NCI-H82 (cell line): ENCODE data around the gene CHFR.
"Not testable (repeated sequence)": the region's sequence is repeated elsewhere in the genome, so short reads cannot be mapped to it uniquely, and the experiment has no call there.

ENCODE experiments used
- DNase-seq: peaks from one replicate; lab custom pipeline; 2025; lab: John Stamatoyannopoulos, UW

Gene CHFR

DNA sequence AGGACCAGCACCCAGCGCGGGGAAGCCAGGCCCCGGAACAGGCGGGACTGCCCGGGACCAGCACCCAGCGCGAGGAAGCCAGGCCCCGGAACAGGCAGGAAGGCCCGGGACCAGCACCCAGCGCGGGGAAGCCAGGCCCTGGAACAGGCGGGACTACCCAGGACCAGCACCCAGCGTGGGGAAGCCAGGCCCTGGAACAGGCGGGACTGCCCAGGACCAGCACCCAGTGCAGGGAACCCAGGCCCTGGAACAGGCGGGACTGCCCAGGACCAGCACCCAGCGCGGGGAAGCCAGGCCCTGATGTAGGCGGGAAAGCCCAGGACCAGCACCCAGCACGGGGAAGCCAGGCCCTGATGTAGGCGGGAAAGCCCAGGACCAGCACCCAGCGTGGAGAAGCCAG lies 12.8 kb downstream of the CHFR start:
- not testable (repeated sequence) for DNase-seq

GRCh38 chr12:132874175-132874574 lies 13.2 kb downstream of the CHFR start:
- DNase-seq = no peak

DNA sequence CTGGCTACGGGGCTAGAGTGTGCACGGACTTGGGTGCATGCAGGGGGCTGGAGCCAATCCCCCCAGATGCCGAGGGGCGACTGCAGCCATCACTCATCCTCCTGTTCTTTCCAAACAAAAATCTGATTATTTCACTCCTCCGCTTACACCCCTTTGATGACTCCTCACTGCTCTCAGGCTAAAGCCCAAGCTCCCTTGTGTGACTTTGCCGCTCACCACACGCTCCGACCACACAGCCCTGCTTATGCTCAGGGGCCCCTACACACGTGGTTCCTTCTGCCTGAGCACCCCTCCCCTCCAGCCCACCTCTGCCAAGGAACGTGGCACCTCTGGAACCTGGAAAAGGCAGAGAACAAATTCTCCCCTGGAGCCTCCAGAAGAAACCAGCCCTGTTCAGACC lies 13.7 kb downstream of the CHFR start:
- DNase-seq = no peak

- DNase-seq = no peak
These were observed 14.4 kb downstream of the CHFR start for GRCh38 chr12:132872975-132873421.

DNA sequence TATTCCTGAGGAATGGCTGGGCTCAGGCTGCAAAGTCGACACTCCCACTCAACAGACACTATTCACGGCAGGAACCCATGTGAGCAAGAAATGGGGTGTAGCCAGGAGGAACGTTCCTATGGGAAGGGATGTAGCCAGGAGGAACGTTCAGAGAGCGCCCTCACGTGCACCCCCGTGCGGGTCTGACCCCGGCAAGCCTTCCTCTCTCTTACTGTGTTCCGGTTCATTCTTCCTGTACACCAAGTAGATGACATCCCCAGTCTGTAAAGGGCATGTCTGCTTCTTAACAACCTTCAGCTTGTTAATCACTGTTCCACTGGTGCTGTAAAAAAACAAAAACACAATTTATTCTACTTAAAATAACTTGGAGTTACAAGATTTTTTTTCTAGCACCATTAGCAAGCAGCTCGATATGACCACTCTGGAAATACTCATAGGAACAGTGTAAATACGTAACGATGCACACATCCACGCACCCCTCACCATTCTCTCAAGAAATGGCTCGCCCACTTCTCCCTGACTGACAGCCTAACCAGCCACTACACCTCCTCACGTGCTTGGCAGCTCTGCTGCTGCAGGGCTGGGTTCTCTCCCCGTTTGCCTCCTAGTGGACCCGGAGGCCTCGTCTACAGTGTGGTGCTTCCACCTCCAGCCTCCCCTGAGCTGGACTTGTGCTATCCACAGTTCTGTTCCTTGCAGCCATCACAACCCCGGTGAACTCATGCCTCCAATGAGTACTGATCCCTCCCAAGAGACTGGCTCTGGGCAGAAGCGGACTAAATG lies 15.1 kb downstream of the CHFR start:
- DNase-seq = no peak

DNA sequence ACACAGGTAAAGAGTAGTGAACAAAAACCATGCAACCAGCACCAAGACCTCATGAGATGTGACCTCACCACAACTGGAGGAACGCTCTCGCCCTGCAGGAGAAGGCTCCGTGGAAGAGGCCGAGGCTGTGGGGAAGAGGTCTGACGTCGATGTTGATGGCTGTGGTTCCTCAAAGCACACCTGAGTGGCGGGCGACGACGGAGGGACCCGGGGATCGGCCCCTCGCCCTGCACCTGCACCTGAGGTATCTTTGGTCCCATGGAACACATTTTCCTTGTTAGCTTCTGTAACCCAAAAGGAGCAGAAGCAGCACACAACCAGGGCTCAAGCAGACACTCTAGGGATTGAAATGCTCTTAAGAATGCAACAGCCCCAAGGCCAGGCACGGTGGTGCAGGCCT lies 17.9 kb downstream of the CHFR start:
- no peak for DNase-seq

- DNase-seq = no peak
These were observed 21.1 kb downstream of the CHFR start for GRCh38 chr12:132866251-132866828.

DNA sequence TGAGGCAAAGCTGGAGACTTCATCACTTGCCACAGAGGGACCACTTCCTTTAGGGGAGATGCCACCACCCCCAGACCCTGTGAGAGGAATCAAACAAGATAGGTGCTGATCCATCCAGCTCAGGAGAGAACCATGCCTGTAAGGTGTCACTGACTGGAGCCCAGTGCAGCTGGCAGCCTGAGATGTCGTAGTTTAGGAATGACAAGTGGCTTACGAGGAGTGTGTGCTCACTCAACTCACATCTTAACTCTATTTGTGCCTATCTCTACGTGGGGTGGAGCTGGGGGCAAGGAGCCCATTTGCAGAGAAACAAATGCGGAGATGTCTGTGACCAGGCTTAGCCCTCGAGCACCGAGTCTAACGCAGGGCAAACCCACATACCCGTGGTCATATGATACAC lies 25.8 kb downstream of the CHFR start:
- no peak for DNase-seq

DNA sequence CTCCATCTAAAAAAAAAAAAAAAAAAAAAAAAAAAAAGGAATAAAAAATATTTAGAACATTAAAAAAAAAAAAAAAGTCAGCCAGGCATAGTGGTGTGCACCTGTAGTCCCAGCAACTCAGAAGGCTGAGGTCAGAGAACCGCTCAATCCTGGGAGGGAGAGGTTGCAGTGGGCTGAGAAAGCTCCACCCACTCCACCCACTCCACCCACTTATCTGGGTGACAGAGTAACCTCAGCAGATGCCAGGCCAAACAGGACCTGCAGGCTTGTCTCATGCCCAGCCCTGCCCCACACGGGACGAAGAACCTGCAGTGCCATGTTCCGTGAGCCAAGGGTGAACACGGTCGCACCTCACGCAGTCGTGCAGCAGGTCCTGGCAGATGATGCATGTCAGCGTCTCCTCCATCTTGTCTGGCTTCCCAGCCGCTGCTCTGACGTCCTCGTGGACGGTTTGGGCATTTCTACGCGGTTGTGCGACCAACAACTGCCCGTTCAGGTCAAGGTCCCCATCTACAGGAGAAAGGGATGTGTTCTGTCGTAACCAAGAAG lies 28.6 kb downstream of the CHFR start:
- no peak for DNase-seq

DNA sequence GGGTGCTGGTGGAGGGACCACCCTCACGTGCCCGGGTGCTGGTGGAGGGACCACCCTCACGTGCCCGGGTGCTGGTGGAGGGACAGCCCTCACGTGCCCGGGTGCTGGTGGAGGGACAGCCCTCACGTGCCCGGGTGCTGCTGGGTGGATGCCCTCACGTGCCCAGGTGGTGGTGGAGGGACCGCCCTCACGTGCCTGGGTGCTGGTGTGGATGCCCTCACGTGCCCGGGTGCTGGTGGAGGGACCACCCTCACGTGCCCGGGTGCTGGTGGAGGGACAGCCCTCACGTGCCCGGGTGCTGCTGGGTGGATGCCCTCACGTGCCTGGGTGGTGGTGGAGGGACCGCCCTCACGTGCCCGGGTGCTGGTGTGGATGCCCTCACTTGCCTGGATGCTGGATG lies 30.4 kb downstream of the CHFR start:
- not testable (repeated sequence) for DNase-seq

DNA sequence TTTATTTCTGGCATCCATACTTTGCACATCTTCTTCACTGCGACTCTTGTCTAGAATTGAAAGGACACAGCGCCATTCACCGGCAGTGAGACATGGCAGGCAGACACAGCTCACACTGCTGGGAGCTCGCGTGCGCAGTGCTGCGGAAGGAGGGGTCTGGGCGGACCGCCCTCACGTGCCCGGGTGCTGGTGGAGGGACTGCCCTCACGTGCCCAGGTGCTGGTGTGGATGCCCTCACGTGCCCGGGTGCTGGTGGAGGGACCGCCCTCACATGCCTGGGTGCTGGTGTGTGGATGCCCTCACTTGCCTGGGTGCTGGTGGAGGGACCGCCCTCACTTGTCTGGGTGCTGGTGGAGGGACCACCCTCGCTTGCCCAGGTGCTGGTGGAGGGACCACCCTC lies 30.8 kb downstream of the CHFR start:
- DNase-seq = no peak

DNA sequence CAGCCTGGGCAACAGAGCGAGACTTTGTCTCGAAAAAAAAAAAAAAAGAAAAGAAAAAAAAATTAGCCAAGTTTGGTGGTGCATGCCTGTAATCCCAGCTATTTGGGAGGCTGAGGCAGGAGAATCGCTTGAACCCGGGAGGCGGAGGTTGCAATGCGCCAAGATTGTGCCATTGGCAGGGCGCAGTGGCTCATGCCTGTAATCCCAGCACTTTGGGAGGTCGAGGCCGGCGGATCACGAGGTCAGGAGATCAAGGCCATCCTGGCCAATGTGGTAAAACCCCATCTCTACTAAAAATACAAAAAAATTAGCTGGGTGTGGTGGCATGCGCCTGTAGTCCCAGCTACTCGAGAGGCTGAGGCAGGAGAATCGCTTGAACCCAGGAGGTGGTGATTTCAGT lies 32.2 kb downstream of the CHFR start:
- DNase-seq = not testable (repeated sequence)

DNA sequence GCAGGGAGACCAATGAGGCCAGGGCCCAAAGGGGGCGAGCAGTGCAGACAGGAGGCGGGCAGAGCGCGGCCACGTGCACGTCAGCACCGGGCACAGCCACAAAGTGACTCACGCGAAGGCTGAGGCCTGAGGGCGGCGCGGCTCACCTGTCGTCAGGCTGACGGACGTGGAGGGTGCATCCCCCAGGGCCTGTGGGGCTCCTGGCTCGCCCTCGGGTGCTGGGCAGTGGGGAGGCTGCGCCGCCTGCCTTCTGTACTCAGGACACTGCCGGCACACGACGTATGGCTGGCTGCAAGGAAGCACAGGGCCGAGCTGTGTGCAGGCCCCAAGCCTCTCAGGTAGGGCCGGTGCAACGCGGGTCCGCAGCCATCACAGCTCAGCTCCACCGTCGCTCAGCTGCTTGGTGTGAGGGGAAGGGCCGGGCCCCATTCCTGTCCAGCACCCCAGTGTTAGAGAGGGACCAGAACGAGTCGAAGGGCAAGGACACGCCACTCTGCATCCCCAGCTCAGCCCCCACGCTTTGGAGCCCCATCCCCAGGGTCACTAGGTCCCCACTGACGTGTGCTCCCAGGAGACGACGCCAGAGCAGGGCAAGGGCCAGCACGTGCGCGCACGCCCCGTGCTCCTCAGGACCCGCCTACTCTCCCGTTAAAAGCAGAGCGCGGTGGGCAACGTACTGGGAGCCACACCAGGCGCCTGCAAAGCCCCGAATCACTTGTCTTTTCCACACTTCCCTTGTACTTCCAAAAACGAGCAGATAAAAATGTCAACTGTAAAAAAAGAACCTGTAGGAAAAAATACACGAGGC lies 33.9 kb downstream of the CHFR start:
- DNase-seq = no peak

DNA sequence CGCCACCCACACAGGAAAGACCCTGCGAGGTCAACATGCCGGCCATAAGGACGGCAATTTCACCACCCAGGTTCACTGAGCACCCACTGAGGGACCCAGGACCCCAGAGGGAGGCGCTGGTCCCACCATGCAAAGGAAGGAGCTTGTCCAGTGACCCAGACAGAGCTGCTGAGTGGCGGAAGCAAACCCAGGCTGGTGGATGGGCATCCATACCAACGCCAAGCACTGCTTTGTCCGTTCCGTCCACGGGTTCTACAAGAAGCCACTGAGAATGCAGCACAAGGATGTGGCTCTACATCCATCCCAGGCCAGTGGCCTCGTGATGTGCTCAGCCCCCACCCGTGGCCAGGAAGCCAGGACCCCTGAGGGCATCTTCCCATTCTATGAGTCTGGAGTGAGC lies 34.9 kb downstream of the CHFR start:
- DNase-seq = no peak

GRCh38 chr12:132851465-132851864 lies 35.9 kb downstream of the CHFR start:
- DNase-seq = no peak

GRCh38 chr12:132850291-132850690 lies 37.1 kb downstream of the CHFR start:
- no peak for DNase-seq

DNA sequence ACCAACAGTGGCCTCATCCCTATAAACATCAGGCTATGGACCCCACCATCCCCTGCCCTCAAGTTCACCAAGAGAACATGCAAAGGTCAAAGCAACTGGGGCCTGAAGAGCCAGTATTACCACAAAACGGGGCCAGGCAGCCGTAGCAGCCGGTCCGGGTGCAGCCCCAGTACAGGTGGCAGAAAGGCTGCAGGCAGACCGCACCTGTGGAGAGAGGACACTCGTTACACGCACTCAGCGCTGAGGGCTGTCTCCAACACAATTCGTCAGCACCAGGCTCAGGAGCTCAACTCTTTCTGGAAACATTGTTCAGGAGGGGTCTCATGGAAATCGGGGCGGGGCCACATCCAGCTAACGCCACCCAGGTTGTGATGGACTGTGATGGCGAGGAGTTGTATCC lies 38.9 kb downstream of the CHFR start:
- no peak for DNase-seq

- no peak for DNase-seq
These were observed 39.7 kb downstream of the CHFR start for GRCh38 chr12:132847363-132848356.

DNA sequence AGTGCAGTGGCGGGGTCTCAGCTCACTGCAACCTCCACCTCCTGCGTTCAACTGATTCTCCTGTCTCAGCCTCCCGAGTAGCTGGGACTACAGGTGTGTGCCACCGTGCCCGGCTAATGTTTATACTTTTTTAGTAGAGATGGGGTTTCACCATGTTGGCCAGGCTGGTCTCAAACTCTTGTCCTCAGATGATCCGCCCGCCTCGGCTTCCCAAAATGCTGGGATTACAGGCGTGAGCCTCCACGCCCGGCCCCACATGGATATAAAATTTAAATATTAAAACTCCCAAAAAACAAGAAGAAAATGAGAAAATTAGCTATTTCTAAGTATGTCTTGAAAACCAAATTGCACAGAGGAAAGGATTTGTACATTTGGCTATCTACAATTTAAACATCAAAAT lies 42.7 kb downstream of the CHFR start:
- not testable (repeated sequence) for DNase-seq

DNA sequence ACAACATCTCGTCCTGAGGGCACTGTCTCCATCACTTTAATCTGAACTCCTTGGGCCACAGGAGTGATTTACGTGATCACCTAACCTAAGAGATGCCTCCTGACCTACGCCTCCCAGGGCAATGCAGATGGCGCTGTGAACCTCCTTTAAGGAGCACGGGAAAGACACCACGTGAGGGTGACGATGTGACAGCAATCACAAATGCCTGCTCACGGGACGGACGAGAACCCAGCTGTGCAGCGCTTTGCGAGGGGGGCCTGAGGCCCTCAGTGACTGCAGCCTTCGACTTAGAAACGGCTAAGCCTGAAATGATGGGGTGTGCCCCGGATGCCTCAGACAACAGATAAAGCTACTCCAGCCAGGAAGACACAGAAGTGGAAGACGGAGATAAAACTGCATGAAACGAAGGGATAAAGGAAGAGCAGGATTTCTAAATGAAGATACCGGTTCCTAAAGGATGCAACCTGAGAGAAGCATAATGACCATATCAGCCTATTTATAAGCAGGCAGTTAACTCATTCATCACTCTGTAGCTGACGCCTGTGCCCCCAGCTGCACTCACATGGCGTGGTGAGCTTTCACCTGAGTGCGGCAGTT lies 44.9 kb downstream of the CHFR start:
- no peak for DNase-seq

- DNase-seq = no peak
These were observed 46.3 kb downstream of the CHFR start for GRCh38 chr12:132841151-132841550.
